GM12872 (cell line): Measurements from ENCODE around the gene REC114.

Experiments used
- CTCF ChIP-seq: IDR thresholded peaks from 3 replicates; pipeline ENCODE4 v1.5.1; 2011; ENCODE audit warnings: low read depth, mild to moderate bottlenecking, low read length, moderate library complexity; ENCODE audit not compliant: insufficient read depth

REC114 gene

GRCh38 chr15:73442968-73443367 lies at the start of gene REC114:
Gene REC114, plus strand, starts transcription at chr15:73443164. Its CDS starts 22 bp downstream, at chr15:73443186.
- TF ChIP-seq CTCF, result no peak

- no peak for TF ChIP-seq CTCF
Measured at GRCh38 chr15:73393336-73393735, 49.6 kb upstream of the REC114 start.

- TF ChIP-seq CTCF, result no peak
Measured at GRCh38 chr15:73394782-73395181, 48.2 kb upstream of the REC114 start.

GRCh38 chr15:73395671-73396070 lies 47.3 kb upstream of the REC114 start:
- TF ChIP-seq CTCF, result no peak

- no peak for TF ChIP-seq CTCF
Measured at GRCh38 chr15:73397461-73397860, 45.5 kb upstream of the REC114 start.

- TF ChIP-seq CTCF, result no peak
Measured at GRCh38 chr15:73398861-73399260, 44.1 kb upstream of the REC114 start.

GRCh38 chr15:73403171-73403570 lies 39.8 kb upstream of the REC114 start:
- TF ChIP-seq CTCF, result no peak

- no peak for TF ChIP-seq CTCF
Measured at GRCh38 chr15:73414876-73415275, 28.1 kb upstream of the REC114 start.
